ENCODE results near the gene GRPEL1. TPM values are rescaled to one million over a fixed set of nuclear protein-coding genes. Genes with fewer than 3 reads are reported as not detected.

The GRPEL1 gene
- polyA plus RNA-seq, 1 donor from 2014 or later = 28.5 TPM

GRCh38 chr4:7014815-7015214 lies 53.0 kb downstream of the GRPEL1 start:
- H2AFZ ChIP-seq (ENCODE audit: low read depth, low read length) = no peak overlapping the region
- H3K27ac ChIP-seq (ENCODE audit: low read length) = no peak overlapping the region
- H3K4me3 ChIP-seq (ENCODE audit: low read length) = no peak overlapping the region
- no peaks in the 10 kb centered on the region for H3K9me3 ChIP-seq (ENCODE audit: low read length)
- H3F3A ChIP-seq (ENCODE audit: insufficient read depth, low read length, poor library complexity, severe bottlenecking) = no peaks in the 10 kb centered on the region
- H3K79me2 ChIP-seq (replicated peaks; ENCODE audit: insufficient read depth, low read length) = no peaks in the 10 kb centered on the region
- no peaks in the 10 kb centered on the region for H4K20me1 ChIP-seq (ENCODE audit: insufficient read depth)
- H3K4me2 ChIP-seq (ENCODE audit: low read length) = no peak overlapping the region
- H3K36me3 ChIP-seq (ENCODE audit: insufficient read depth, low read length) = no peaks in the 10 kb centered on the region
- no peaks in the 10 kb centered on the region for H3K9me2 ChIP-seq (ENCODE audit: insufficient read depth, low read length)
- TF ChIP-seq EZH2 (IDR thresholded peaks at IDR 0.05; ENCODE audit: borderline replicate concordance, insufficient read depth, low read length, poor library complexity, severe bottlenecking) (no peak), SMC3 (conservative IDR thresholded peaks at IDR 0.05; ENCODE audit: poor library complexity) (no peak), EP300 (conservative IDR thresholded peaks at IDR 0.05; ENCODE audit: poor library complexity, severe bottlenecking) (no peak), POLR2AphosphoS5 (IDR thresholded peaks at IDR 0.05) (no peak), RAD21 (conservative IDR thresholded peaks at IDR 0.05) (no peak)
- no peaks in the 10 kb centered on the region for H3K27me3 ChIP-seq (ENCODE audit: insufficient read depth, low read depth, low read length)
- H3K9ac ChIP-seq (ENCODE audit: low read length) = no peak overlapping the region

- Histone ChIP-seq H3F3A (ENCODE audit: insufficient read depth, low read length, poor library complexity, severe bottlenecking) (no peaks in the 10 kb centered on the region), H3K27me3 (ENCODE audit: insufficient read depth, low read depth, low read length) (no peaks in the 10 kb centered on the region), H3K4me3 (ENCODE audit: low read length) (no peak overlapping the region), H3K9ac (ENCODE audit: low read length) (no peak overlapping the region), H3K36me3 (ENCODE audit: insufficient read depth, low read length) (no peaks in the 10 kb centered on the region), H2AFZ (ENCODE audit: low read depth, low read length) (no peak overlapping the region), H3K27ac (ENCODE audit: low read length) (no peak overlapping the region), H3K9me2 (ENCODE audit: insufficient read depth, low read length) (no peaks in the 10 kb centered on the region), H3K4me2 (ENCODE audit: low read length) (no peak overlapping the region), H3K9me3 (ENCODE audit: low read length) (no peaks in the 10 kb centered on the region), H4K20me1 (ENCODE audit: insufficient read depth) (no peaks in the 10 kb centered on the region), H3K79me2 (replicated peaks; ENCODE audit: insufficient read depth, low read length) (no peaks in the 10 kb centered on the region)
- TF ChIP-seq SMC3 (conservative IDR thresholded peaks at IDR 0.05; ENCODE audit: poor library complexity) = no peak
- no peak for TF ChIP-seq REST (IDR thresholded peaks at IDR 0.05; ENCODE audit: borderline replicate concordance)
- no peak for TF ChIP-seq EP300 (conservative IDR thresholded peaks at IDR 0.05; ENCODE audit: poor library complexity, severe bottlenecking)
- no peak for TF ChIP-seq EZH2 (IDR thresholded peaks at IDR 0.05; ENCODE audit: borderline replicate concordance, insufficient read depth, low read length, poor library complexity, severe bottlenecking)
- TF ChIP-seq TAF1 (IDR thresholded peaks at IDR 0.05; ENCODE audit: low read depth) = no peak
- TF ChIP-seq POLR2AphosphoS5 (IDR thresholded peaks at IDR 0.05) = no peak
- TF ChIP-seq RAD21 (conservative IDR thresholded peaks at IDR 0.05) = no peak
- no peak for TF ChIP-seq MXI1 (conservative IDR thresholded peaks at IDR 0.05; ENCODE audit: poor library complexity, severe bottlenecking)
- TF ChIP-seq CTCF (IDR thresholded peaks at IDR 0.05; ENCODE audit: poor library complexity, severe bottlenecking) = no peak
These were observed 54.7 kb downstream of the GRPEL1 start for GRCh38 chr4:7013175-7013574.

Measured in neural cell (in vitro differentiated cells).